Renal cortex interstitium (tissue), 11 donors: ENCODE results near the gene GPER1. TPM values are rescaled to one million over a fixed set of nuclear protein-coding genes. Genes with fewer than 3 reads are reported as not detected.

Experiments used
- DNase-seq, 11 donors: peaks; one replicate each; pipeline ENCODE4 v3.0.0-alpha.2; 2013; ENCODE audit warnings: low read depth in 9 of 11, low spot score in 4 of 11; ENCODE audit errors: extremely low read depth in 1 of 11
- polyA plus RNA-seq, 3 donors: library from polyadenylated mRNA; unstranded; fragments of 120-200 nt; gene quantifications; one replicate each; pipeline ENCODE4 v1.2.1, GENCODE V29; 2013; ENCODE audit not compliant: insufficient read length in 3 of 3

Gene GPER1
- polyA plus RNA-seq, 3 donors = 4.9 to 6.5 (median 6.1) TPM

GRCh38 chr7:1050956-1051690 lies 36.8 kb upstream of the GPER1 start:
- DNase-seq = no peak

GRCh38 chr7:1052031-1052818 lies 35.7 kb upstream of the GPER1 start:
- no peak for DNase-seq

- no peak for DNase-seq
Observed at GRCh38 chr7:1053002-1053411, 34.9 kb upstream of the GPER1 start.

GRCh38 chr7:1053816-1054370 lies 34.0 kb upstream of the GPER1 start:
- peak in 1 of 11 donors; percentile 36 for DNase-seq

GRCh38 chr7:1054438-1054837 lies 33.5 kb upstream of the GPER1 start:
- no peak for DNase-seq

GRCh38 chr7:1054861-1055450 lies 33.0 kb upstream of the GPER1 start:
- DNase-seq = peak in 2 of 11 donors; percentile 40 to 61

- DNase-seq = no peak
Observed at GRCh38 chr7:1055491-1055955, 32.4 kb upstream of the GPER1 start.

GRCh38 chr7:1055956-1056784 lies 31.7 kb upstream of the GPER1 start:
- no peak for DNase-seq

GRCh38 chr7:1056785-1057410 lies 31.0 kb upstream of the GPER1 start:
- no peak for DNase-seq

- DNase-seq = no peak
Observed at GRCh38 chr7:1057416-1058291, 30.3 kb upstream of the GPER1 start.

- DNase-seq = no peak
Observed at GRCh38 chr7:1058311-1058710, 29.6 kb upstream of the GPER1 start.

GRCh38 chr7:1058821-1059199 lies 29.1 kb upstream of the GPER1 start:
- no peak for DNase-seq

- DNase-seq = peak in 1 of 11 donors; percentile 66
Observed at GRCh38 chr7:1059200-1060091, 28.5 kb upstream of the GPER1 start.

- DNase-seq = no peak
Observed at GRCh38 chr7:1060315-1061072, 27.4 kb upstream of the GPER1 start.

GRCh38 chr7:1061180-1061579 lies 26.7 kb upstream of the GPER1 start:
- DNase-seq = no peak
